Measurements from ENCODE around the gene POC1A.

POC1A gene

GRCh38 chr3:52149021-52149420, 5.2 kb downstream of the POC1A start:
- Histone ChIP-seq H3K79me2 (ENCODE audit: insufficient read depth, low read depth) (no peaks in the 10 kb centered on the region), H3K9ac (no peak overlapping the region), H3K27ac (no peak overlapping the region), H3K4me1 (ENCODE audit: low read depth, poor library complexity, severe bottlenecking) (peaks cover 10% of the 10 kb centered on the region), H4K20me1 (ENCODE audit: insufficient read depth) (no peaks in the 10 kb centered on the region), H3K27me3 (ENCODE audit: insufficient read depth, low read depth) (no peaks in the 10 kb centered on the region), H2AFZ (ENCODE audit: low read depth) (no peak overlapping the region), H3K4me2 (no peak overlapping the region), H3K36me3 (ENCODE audit: insufficient read depth) (no peaks in the 10 kb centered on the region), H3K4me3 (IDR thresholded peaks at IDR 0.05; ENCODE audit: insufficient read depth, low read depth, low read length) (no peak overlapping the region)
- no peak for TF ChIP-seq CTCF (conservative IDR thresholded peaks at IDR 0.05; ENCODE audit: low read depth, low read length)

- no peak overlapping the region for H2AFZ ChIP-seq (ENCODE audit: low read depth)
- H3K27me3 ChIP-seq (ENCODE audit: insufficient read depth, low read depth), result no peaks in the 10 kb centered on the region
- H3K4me2 ChIP-seq, result no peak overlapping the region
- no peaks in the 10 kb centered on the region for H3K36me3 ChIP-seq (ENCODE audit: insufficient read depth)
- no peak for TF ChIP-seq CTCF (conservative IDR thresholded peaks at IDR 0.05; ENCODE audit: low read depth, low read length)
- no peaks in the 10 kb centered on the region for H4K20me1 ChIP-seq (ENCODE audit: insufficient read depth)
- peaks cover 6% of the 10 kb centered on the region for H3K4me1 ChIP-seq (ENCODE audit: low read depth, poor library complexity, severe bottlenecking)
- H3K9ac ChIP-seq, result no peak overlapping the region
- no peak overlapping the region for H3K27ac ChIP-seq
- H3K79me2 ChIP-seq (ENCODE audit: insufficient read depth, low read depth), result no peaks in the 10 kb centered on the region
- no peak overlapping the region for H3K4me3 ChIP-seq (IDR thresholded peaks at IDR 0.05; ENCODE audit: insufficient read depth, low read depth, low read length)
Measured at GRCh38 chr3:52147804-52148203, 6.4 kb downstream of the POC1A start.

- no peak overlapping the region for H3K4me3 ChIP-seq (IDR thresholded peaks at IDR 0.05; ENCODE audit: insufficient read depth, low read depth, low read length)
- peaks cover 3% of the 10 kb centered on the region for H3K4me1 ChIP-seq (ENCODE audit: low read depth, poor library complexity, severe bottlenecking)
- TF ChIP-seq CTCF (conservative IDR thresholded peaks at IDR 0.05; ENCODE audit: low read depth, low read length), result no peak
- no peaks in the 10 kb centered on the region for H3K36me3 ChIP-seq (ENCODE audit: insufficient read depth)
- no peaks in the 10 kb centered on the region for H3K79me2 ChIP-seq (ENCODE audit: insufficient read depth, low read depth)
- no peak overlapping the region for H3K27ac ChIP-seq
- H4K20me1 ChIP-seq (ENCODE audit: insufficient read depth), result no peaks in the 10 kb centered on the region
- H3K4me2 ChIP-seq, result no peak overlapping the region
- no peak overlapping the region for H2AFZ ChIP-seq (ENCODE audit: low read depth)
- H3K9ac ChIP-seq, result no peak overlapping the region
- H3K27me3 ChIP-seq (ENCODE audit: insufficient read depth, low read depth), result no peaks in the 10 kb centered on the region
Measured at GRCh38 chr3:52146811-52147210, 7.4 kb downstream of the POC1A start.

- Histone ChIP-seq H3K27ac (no peak overlapping the region), H3K79me2 (ENCODE audit: insufficient read depth, low read depth) (no peaks in the 10 kb centered on the region), H3K4me1 (ENCODE audit: low read depth, poor library complexity, severe bottlenecking) (peaks cover 3% of the 10 kb centered on the region), H3K9ac (no peak overlapping the region), H3K36me3 (ENCODE audit: insufficient read depth) (no peaks in the 10 kb centered on the region), H2AFZ (ENCODE audit: low read depth) (no peak overlapping the region), H3K27me3 (ENCODE audit: insufficient read depth, low read depth) (no peaks in the 10 kb centered on the region), H3K4me2 (no peak overlapping the region), H4K20me1 (ENCODE audit: insufficient read depth) (no peaks in the 10 kb centered on the region), H3K4me3 (IDR thresholded peaks at IDR 0.05; ENCODE audit: insufficient read depth, low read depth, low read length) (no peak overlapping the region)
- no peak for TF ChIP-seq CTCF (conservative IDR thresholded peaks at IDR 0.05; ENCODE audit: low read depth, low read length)
Measured at GRCh38 chr3:52146189-52146588, 8.0 kb downstream of the POC1A start.

- Histone ChIP-seq H3K36me3 (ENCODE audit: insufficient read depth) (no peaks in the 10 kb centered on the region), H2AFZ (ENCODE audit: low read depth) (no peak overlapping the region), H3K9ac (no peak overlapping the region), H3K4me1 (ENCODE audit: low read depth, poor library complexity, severe bottlenecking) (peaks cover 3% of the 10 kb centered on the region), H4K20me1 (ENCODE audit: insufficient read depth) (no peaks in the 10 kb centered on the region), H3K27ac (no peak overlapping the region), H3K4me3 (IDR thresholded peaks at IDR 0.05; ENCODE audit: insufficient read depth, low read depth, low read length) (no peak overlapping the region), H3K27me3 (ENCODE audit: insufficient read depth, low read depth) (no peaks in the 10 kb centered on the region), H3K79me2 (ENCODE audit: insufficient read depth, low read depth) (no peaks in the 10 kb centered on the region), H3K4me2 (no peak overlapping the region)
- TF ChIP-seq CTCF (conservative IDR thresholded peaks at IDR 0.05; ENCODE audit: low read depth, low read length), result no peak
Measured at GRCh38 chr3:52145736-52146110, 8.5 kb downstream of the POC1A start.

Data from KMS-11 (cell line).